GM19238 (cell line): ENCODE measurements around the gene EDC4.
A peak's percentile ranks its signal among the peaks of the same experiment; 100 is the strongest.
"Not testable (repeated sequence)": the region's sequence is repeated elsewhere in the genome, so short reads cannot be mapped to it uniquely, and the experiment has no call there.

Experiments
- DNase-seq: peaks from one replicate; pipeline ENCODE4 v3.0.0; 2011; ENCODE audit warnings: low spot score; ENCODE audit not compliant: insufficient read length

The EDC4 gene, protein sequence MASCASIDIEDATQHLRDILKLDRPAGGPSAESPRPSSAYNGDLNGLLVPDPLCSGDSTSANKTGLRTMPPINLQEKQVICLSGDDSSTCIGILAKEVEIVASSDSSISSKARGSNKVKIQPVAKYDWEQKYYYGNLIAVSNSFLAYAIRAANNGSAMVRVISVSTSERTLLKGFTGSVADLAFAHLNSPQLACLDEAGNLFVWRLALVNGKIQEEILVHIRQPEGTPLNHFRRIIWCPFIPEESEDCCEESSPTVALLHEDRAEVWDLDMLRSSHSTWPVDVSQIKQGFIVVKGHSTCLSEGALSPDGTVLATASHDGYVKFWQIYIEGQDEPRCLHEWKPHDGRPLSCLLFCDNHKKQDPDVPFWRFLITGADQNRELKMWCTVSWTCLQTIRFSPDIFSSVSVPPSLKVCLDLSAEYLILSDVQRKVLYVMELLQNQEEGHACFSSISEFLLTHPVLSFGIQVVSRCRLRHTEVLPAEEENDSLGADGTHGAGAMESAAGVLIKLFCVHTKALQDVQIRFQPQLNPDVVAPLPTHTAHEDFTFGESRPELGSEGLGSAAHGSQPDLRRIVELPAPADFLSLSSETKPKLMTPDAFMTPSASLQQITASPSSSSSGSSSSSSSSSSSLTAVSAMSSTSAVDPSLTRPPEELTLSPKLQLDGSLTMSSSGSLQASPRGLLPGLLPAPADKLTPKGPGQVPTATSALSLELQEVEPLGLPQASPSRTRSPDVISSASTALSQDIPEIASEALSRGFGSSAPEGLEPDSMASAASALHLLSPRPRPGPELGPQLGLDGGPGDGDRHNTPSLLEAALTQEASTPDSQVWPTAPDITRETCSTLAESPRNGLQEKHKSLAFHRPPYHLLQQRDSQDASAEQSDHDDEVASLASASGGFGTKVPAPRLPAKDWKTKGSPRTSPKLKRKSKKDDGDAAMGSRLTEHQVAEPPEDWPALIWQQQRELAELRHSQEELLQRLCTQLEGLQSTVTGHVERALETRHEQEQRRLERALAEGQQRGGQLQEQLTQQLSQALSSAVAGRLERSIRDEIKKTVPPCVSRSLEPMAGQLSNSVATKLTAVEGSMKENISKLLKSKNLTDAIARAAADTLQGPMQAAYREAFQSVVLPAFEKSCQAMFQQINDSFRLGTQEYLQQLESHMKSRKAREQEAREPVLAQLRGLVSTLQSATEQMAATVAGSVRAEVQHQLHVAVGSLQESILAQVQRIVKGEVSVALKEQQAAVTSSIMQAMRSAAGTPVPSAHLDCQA (N-terminal part only)

GRCh38 chr16:67872631-67873434, at the start of gene EDC4:
Gene EDC4, plus strand, starts transcription at chr16:67873052. Its CDS starts 210 bp downstream, at chr16:67873262.
- peak; percentile 93 for DNase-seq

DNA sequence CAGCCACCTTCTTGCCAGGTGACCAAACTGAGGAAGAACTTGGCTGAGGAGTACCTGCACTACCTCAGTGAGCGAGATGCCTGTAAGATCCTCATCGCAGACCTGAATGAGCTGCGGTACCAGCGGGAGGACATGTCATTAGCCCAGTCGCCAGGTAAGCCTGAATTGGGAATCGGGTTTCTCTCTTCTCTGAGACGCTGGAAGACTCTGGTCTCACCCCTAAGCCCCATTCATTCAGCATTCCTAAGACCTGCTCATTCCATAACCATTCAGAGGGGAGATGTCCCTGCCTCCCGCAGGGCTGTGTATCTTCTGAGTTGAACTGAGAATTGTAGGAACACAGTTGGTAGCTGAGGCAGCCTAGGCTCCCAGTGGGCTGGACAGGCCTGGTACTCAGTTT, 47.7 kb upstream of the EDC4 start:
- no peak for DNase-seq

GRCh38 chr16:67825906-67826305, 46.9 kb upstream of the EDC4 start:
- no peak for DNase-seq

GRCh38 chr16:67828651-67829050, 44.2 kb upstream of the EDC4 start:
- DNase-seq = no peak

GRCh38 chr16:67833030-67833414, 39.8 kb upstream of the EDC4 start:
- DNase-seq = no peak

GRCh38 chr16:67833415-67834241, 39.2 kb upstream of the EDC4 start:
- peak; percentile 97 for DNase-seq

DNA sequence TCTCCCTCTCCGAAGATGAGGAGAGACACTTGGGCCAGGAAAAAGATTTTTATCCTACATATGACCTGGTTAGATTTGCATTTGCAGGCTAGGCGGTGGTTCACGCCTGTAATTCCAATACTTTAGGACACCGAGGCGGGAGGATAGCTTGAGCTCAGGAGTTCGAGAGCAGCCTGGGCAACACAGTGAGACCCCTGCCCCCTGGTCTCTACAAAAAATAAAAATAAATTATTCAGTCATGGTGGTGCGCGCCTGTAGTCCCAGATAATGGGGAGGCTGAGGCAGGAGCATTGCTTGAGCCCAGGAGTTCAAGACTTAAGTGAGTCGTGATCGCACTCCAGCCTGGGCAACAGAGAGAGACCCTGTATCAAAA, 38.6 kb upstream of the EDC4 start:
- no peak for DNase-seq

GRCh38 chr16:67837190-67837589, 35.7 kb upstream of the EDC4 start:
- not testable (repeated sequence) for DNase-seq

GRCh38 chr16:67837811-67838210, 35.0 kb upstream of the EDC4 start:
- no peak for DNase-seq

DNA sequence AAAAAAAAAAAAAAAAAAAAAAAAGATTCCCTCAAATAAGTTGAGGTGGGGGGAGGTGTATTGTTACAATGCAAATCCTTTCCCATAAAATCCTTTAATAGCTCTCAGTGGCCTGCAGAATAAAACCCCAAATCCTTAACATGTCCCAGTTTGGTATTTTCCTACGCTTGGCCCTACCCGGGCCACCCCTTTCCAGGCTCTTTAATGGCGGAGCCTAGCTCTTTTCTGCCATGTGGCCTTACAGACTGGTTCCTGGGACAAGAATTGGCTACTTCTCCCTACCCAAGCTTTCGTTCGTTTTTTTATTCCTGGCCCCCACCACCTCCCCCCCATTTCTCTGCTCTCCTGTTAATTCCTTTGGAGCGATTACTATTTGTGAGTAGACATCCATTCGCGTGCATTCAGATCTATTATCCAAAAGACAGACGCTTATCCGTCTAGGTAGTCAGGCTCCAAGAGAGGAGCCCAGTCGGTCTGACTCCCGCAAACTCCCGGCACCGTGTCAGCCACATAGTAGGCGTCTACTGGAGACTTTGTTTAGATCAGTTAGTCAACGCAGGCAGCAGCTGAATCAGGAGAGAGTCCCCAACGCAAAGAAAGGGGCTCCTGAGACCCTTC, 31.5 kb upstream of the EDC4 start:
- DNase-seq = no peak

DNA sequence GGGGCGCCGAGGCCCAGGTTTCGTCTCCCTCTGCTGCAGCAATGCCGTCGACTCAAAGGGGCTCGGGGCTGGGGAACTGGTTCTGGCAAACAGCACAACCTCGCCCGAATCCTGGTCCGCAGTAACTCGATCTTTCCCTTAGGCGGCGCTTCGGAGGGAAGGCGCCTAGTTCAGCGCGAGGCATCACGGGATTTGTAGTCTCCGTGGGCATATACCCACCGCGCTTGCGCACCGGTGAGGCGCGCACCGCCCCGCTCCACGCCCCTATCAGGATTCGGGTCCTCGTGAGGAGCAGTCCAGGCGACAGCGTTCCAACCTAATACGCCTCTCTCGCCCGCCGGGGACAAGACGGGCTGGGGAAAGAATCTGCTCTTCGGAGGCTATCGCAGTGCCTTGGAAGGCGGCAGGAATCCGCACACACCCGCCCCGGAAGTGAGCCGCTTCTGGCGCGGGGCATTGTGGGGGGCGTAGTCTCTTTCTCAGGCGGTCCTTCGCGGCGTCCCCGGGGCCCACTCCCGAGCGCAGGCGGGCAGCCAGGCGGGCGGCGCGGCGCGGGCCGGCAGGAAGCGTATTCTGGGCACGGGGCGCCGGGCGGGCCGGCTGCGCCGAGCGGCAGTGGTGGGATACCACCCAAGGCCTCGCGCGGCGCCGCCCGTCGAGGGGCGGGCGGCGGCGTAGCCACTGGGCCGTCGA, 30.9 kb upstream of the EDC4 start, which contains the start of gene THAP11:
THAP11 (plus strand) TSS at position 505 of the 693 bp plus-strand sequence. CDS start 235 bp downstream, outside the sequence.
- DNase-seq = peak; percentile 90

- peak; percentile 46 for DNase-seq
These were observed 30.1 kb upstream of the EDC4 start for GRCh38 chr16:67842509-67843342.

DNA sequence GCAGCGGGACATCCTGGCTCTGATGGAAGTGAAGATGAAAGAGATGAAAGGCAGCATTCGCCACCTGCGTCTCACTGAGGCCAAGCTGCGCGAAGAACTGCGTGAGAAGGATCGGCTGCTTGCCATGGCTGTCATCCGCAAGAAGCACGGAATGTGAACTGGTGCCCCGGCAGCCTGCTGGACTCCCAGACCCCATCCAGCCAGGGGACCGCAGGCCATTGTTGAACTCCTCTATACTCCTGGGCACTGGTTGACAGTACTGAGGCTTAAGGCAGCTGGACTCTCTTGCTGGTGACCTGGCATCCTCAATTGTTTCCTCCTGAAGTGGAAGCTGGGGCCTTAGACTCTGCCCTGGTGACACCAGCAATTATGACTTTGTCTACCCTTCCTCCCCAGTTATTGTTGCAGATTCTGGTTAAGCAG, 29.5 kb upstream of the EDC4 start:
- no peak for DNase-seq

- no peak for DNase-seq
These were observed 28.4 kb upstream of the EDC4 start for GRCh38 chr16:67844497-67844896.

- no peak for DNase-seq
These were observed 27.4 kb upstream of the EDC4 start for GRCh38 chr16:67845291-67846062.

- no peak for DNase-seq
These were observed 26.9 kb upstream of the EDC4 start for GRCh38 chr16:67846063-67846319.

DNA sequence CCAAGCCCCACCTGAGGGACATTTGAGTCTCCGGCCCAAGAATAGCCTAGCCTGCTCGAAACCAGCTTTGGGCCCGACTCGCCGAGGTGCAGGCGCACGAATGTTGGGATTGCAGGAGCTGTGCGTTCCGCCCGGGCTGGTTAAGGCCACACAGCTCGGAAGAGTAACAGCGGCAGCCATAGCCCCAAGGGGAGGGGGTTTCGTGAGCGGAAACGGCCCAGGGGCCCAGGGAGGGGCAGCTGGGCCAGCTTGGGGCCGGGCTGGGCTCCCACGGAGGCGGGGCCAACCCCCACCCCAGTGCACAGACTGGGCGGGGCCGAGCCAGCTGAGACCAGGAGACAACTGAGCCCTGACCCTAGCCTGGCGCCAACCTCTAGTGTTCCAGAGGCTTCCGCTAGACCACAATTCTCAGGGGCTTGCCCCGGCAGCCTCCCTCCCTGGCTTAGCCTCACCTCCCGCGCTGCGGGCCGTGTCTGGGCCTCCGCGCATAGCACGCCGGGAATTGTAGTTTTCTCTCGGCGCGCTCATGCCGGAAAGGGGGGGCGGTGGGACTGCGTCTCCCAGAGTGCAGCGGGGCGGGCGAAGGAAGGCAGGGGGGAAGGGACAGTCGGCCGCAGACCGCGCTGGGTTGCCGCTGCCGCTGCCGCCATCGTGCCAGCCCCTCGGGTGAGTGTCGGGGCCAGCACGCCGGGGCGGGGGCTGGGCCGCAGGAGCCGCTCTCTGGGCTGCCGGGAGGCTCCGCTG, 26.4 kb upstream of the EDC4 start, which contains the start of gene NUTF2:
NUTF2 (plus strand) TSS at position 614 of the 744 bp plus-strand sequence. CDS start 18,198 bp downstream, outside the sequence.
- DNase-seq = peak; percentile 92
